Uterus (tissue), 4 donors: ENCODE results near the gene SLITRK4. TPM values are rescaled to one million over a fixed set of nuclear protein-coding genes. Genes with fewer than 3 reads are reported as not detected.

Source experiments
- DNase-seq, 2 donors: peaks; one replicate each; pipeline ENCODE4 v3.0.0-alpha.2; 2019 to 2020
- H3K27ac ChIP-seq, 2 donors: fragments of 200-600 bp; sonication (generic); 1 replicate in 1 of 2; 2 replicates in 1 of 2; pipeline ENCODE4 v1.5.1; 2016 to 2018
- H3K27me3 ChIP-seq, 2 donors: fragments of 200-600 bp; sonication (generic); one replicate each; pipeline ENCODE4 v1.5.1; 2018 to 2019; ENCODE audit warnings: control low read depth in 1 of 2
- H3K36me3 ChIP-seq, 2 donors: fragments of 200-600 bp; sonication (generic); one replicate each; pipeline ENCODE4 v1.5.1; 2019; ENCODE audit warnings: control low read depth in 1 of 2
- H3K4me1 ChIP-seq, 2 donors: fragments of 200-600 bp; sonication (generic); one replicate each; pipeline ENCODE4 v1.5.1; 2018 to 2019; ENCODE audit warnings: control low read depth in 1 of 2
- H3K4me3 ChIP-seq, 2 donors: fragments of 200-600 bp; sonication (generic); 1 replicate in 1 of 2; 2 replicates in 1 of 2; pipeline ENCODE4 v1.5.1; 2018 to 2019; ENCODE audit warnings: mild to moderate bottlenecking in 1 of 2
- H3K9me3 ChIP-seq, 2 donors: fragments of 200-600 bp; sonication (generic); one replicate each; pipeline ENCODE4 v1.5.1; 2019; ENCODE audit warnings: control low read depth in 1 of 2
- POLR2A ChIP-seq, 2 donors: fragments of 450-650 bp; IDR thresholded peaks; one replicate each; pipeline ENCODE4 v1.6.1; 2016; ENCODE audit warnings: antibody characterized with exemption in 2 of 2, mild to moderate bottlenecking in 1 of 2, moderate library complexity in 1 of 2
- intact Hi-C: fragments of 100-400 bp; cut with DNase I; formaldehyde crosslinking; loops from one replicate; pipeline ENCODE4 v1.15.1; 2023; ENCODE audit warnings: low total_unique reads
- total RNA-seq, 4 donors: library from RNA; depleted of rRNA in 3 of 4; stranded (reverse); fragments of >200 nt in 3 of 4; gene quantifications; one replicate each; pipeline versions ENCODE4 v1.1.0 to v1.2.4, GENCODE V29; 2014 to 2023
- TF ChIP-seq, protein P1 (sequence below), 4 experiments: fragments of 200-600 bp in 2 of 4; fragments of 450-650 bp in 2 of 4; sonication (generic) in 2 of 4; IDR thresholded peaks; one replicate each; pipeline ENCODE4 v1.5.1; 2016 to 2019; ENCODE audit warnings: antibody characterized with exemption in 4 of 4, mild to moderate bottlenecking in 2 of 4, moderate library complexity in 1 of 4
- donor health status: DM: yes; HTN: yes; CAD: no.

Gene SLITRK4
- total RNA-seq, 4 donors from 2014 or later = 0.27 to 2.3 TPM; not detected in 2

DNA sequence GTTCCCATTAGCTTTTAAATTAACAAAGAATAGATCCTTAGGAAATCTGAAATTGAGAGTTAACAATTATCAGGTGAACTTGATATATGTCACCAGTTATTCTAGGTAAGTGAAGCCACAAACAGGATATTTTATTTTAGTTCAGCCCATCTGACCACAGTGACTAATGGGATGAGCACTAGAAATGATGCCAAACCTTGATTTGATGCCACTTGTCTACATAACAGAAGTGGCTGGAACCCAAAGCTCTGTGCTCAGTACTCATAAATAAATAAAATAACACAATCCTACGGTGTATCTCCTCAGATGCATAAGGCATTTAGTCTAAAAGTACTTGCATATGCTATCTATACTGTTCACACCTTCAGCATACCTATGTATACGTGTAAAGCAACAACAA is 12.2 kb downstream of the SLITRK4 start:
- Histone ChIP-seq H3K9me3 (no peaks in the 10 kb centered on the region), H3K4me3 (no peak overlapping the region), H3K27ac (no peak overlapping the region), H3K36me3 (no peaks in the 10 kb centered on the region), H3K27me3 (no peaks in the 10 kb centered on the region), H3K4me1 (no peaks in the 10 kb centered on the region)
- intact Hi-C loops = no loop called here
- TF ChIP-seq, protein P1, sequence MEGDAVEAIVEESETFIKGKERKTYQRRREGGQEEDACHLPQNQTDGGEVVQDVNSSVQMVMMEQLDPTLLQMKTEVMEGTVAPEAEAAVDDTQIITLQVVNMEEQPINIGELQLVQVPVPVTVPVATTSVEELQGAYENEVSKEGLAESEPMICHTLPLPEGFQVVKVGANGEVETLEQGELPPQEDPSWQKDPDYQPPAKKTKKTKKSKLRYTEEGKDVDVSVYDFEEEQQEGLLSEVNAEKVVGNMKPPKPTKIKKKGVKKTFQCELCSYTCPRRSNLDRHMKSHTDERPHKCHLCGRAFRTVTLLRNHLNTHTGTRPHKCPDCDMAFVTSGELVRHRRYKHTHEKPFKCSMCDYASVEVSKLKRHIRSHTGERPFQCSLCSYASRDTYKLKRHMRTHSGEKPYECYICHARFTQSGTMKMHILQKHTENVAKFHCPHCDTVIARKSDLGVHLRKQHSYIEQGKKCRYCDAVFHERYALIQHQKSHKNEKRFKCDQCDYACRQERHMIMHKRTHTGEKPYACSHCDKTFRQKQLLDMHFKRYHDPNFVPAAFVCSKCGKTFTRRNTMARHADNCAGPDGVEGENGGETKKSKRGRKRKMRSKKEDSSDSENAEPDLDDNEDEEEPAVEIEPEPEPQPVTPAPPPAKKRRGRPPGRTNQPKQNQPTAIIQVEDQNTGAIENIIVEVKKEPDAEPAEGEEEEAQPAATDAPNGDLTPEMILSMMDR (IDR thresholded peaks at IDR 0.05) = no peak
- TF ChIP-seq POLR2A (IDR thresholded peaks at IDR 0.05) = no peak
- DNase-seq = no peak

DNA sequence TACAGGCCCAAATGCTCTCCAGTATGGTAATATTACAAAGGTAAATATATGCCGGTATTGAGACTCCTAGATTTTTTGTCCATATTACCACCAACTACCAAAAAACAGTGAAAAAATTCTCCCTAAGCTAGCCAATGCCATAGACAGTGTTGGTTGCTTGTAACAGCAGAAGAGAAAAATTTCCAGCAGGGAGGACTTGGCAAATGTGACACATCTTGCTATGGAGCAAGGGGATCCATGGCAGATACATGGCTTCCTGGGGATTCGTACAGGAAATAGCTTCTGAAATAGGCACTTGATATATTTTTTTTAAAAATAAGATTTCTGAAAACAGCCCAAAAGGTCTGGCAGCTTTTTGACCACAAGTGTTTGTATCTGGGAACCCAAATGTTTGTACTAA is 14.6 kb downstream of the SLITRK4 start:
- Histone ChIP-seq H3K36me3 (no peaks in the 10 kb centered on the region), H3K9me3 (no peaks in the 10 kb centered on the region), H3K27me3 (no peaks in the 10 kb centered on the region), H3K4me3 (no peak overlapping the region), H3K4me1 (no peaks in the 10 kb centered on the region), H3K27ac (no peak overlapping the region)
- TF ChIP-seq POLR2A (IDR thresholded peaks at IDR 0.05) = no peak
- TF ChIP-seq, protein P1 (IDR thresholded peaks at IDR 0.05) = no peak
- intact Hi-C loops = no loop called here
- no peak for DNase-seq

DNA sequence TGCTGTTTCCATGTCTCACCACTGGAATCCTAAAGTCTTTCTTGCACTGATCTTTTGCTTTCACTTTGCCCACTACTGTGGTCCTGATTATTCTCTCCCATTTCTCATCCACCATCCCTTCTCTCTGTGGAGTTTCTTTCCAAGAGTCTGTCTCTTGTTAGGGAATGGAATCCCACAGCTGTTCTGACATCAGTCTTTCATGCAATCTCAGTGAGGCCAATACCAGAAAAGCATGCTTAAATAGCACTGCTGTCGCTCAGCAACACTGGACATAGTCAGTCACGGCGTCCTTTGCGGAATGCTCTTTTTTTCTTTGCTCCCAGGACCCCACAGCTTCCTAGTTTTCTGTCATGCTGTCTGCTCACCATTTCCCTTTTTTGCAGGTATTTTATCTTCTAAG is 20.1 kb downstream of the SLITRK4 start:
- H3K27ac ChIP-seq = no peak overlapping the region
- H3K9me3 ChIP-seq = no peaks in the 10 kb centered on the region
- no peaks in the 10 kb centered on the region for H3K36me3 ChIP-seq
- H3K4me3 ChIP-seq = no peak overlapping the region
- no peak for DNase-seq
- no peaks in the 10 kb centered on the region for H3K27me3 ChIP-seq
- TF ChIP-seq POLR2A (IDR thresholded peaks at IDR 0.05) = no peak
- TF ChIP-seq, protein P1 (IDR thresholded peaks at IDR 0.05) = no peak
- no peaks in the 10 kb centered on the region for H3K4me1 ChIP-seq
- intact Hi-C loops = no loop called here

DNA sequence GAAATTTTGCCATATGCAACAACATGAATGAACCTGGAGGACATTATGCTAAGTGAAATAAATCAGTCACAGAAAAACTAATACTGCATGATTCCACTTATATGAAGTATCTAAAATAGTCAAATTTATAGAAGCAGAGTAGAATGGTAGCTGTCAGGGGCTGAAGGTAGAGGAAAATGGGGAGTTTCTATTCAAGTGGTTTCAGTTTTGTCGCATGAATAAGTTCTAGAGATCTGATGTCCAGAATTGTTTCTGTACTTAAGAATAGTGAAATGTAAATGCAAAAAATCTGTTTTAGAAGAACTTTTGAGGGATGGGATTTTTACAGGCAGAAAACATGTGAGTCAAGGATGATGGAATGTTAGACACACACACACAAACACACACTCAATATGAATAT is 34.1 kb downstream of the SLITRK4 start:
- H3K36me3 ChIP-seq = no peaks in the 10 kb centered on the region
- no peak for DNase-seq
- H3K27ac ChIP-seq = no peak overlapping the region
- no peaks in the 10 kb centered on the region for H3K27me3 ChIP-seq
- H3K4me3 ChIP-seq = no peak overlapping the region
- H3K4me1 ChIP-seq = no peaks in the 10 kb centered on the region
- H3K9me3 ChIP-seq = no peaks in the 10 kb centered on the region
- intact Hi-C loops = no loop called here
- no peak for TF ChIP-seq POLR2A (IDR thresholded peaks at IDR 0.05)
- TF ChIP-seq, protein P1 (IDR thresholded peaks at IDR 0.05) = no peak

DNA sequence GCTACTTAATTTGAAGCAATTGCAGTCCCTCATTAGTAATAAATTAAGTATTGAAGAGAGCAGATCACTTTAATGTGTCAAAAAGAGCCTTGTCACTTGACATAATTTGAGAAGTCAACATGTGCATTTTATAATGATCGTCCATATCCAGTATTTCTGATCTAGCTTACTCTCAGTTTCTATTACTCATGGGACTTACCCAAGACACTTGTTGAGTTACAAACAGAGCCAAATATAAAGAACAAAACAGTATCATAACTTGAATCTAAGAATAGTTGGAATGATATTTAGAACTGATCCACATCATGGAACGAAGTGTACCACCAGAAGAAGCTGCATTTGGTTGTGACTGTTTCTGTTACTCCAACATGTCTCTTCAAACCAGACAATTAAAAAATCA is 54.7 kb downstream of the SLITRK4 start:
- Histone ChIP-seq H3K4me3 (no peak overlapping the region), H3K27ac (no peak overlapping the region), H3K27me3 (no peaks in the 10 kb centered on the region), H3K4me1 (no peaks in the 10 kb centered on the region), H3K9me3 (no peaks in the 10 kb centered on the region), H3K36me3 (no peaks in the 10 kb centered on the region)
- DNase-seq = no peak
- intact Hi-C loops = no loop called here
- TF ChIP-seq, protein P1 (IDR thresholded peaks at IDR 0.05) = no peak
- no peak for TF ChIP-seq POLR2A (IDR thresholded peaks at IDR 0.05)
